Esophagus mucosa (tissue), 1 donor: ENCODE measurements around the gene CHCHD5. TPM values are rescaled to one million over a fixed set of nuclear protein-coding genes. Genes with fewer than 3 reads are reported as not detected.
A peak's percentile ranks its signal among the peaks of the same experiment; 100 is the strongest.
"Not testable (repeated sequence)": the region's sequence is repeated elsewhere in the genome, so short reads cannot be mapped to it uniquely, and the experiment has no call there.

ENCODE experiments used
- ATAC-seq: fragments of 200-7000 bp; cut with Tn5 transposase; one replicate; pipeline ENCODE4 v1.9.1; 2020
- total RNA-seq: library from RNA; stranded (reverse); gene quantifications from one replicate; pipeline ENCODE4 v1.2.4, GENCODE V29; 2023
- donor health status: DM: yes; HTN: yes; CAD: no.

The CHCHD5 gene, protein sequence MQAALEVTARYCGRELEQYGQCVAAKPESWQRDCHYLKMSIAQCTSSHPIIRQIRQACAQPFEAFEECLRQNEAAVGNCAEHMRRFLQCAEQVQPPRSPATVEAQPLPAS
- total RNA-seq: 41.5 TPM

DNA sequence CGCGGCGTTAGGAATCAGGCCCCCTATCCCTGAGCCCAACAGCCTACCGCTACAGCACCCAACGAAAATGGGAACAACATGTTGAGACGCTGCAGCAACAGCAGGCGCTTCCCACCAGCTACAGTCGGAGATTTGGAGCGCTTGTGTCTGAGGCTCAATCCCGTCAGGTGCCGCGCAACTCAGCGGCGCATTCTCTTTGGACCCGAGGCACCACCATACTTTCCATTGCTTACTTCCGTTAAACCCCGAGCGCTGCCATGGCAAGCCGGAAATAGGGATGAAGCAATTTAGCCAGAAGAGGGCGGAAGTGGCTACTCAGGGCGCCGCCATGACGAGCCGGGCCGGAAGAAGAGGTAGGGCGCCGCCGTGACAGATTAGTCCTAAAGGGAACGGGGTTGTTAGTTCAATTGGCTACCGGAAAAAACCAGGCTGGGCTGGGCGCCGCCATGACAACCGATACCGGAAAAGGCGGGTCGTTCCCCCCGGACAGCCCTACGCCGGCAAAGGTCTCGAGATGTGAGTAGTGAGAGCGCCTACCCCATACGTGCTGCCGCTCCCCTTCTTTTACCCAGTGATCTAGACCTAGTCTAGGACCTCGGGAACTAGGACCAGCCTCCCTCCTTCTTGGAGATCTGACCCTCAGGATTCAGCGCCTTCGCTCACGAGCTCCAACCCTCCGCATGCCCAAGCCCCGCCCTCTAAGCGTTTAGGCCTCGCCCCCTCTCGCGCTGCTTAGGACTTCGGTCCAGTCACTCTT, at the start of gene CHCHD5:
Gene CHCHD5 (plus strand): TSS at position 476 of the 757 bp plus-strand sequence. CDS start 39 bp downstream, at position 515.
- ATAC-seq: peak; percentile 92

DNA sequence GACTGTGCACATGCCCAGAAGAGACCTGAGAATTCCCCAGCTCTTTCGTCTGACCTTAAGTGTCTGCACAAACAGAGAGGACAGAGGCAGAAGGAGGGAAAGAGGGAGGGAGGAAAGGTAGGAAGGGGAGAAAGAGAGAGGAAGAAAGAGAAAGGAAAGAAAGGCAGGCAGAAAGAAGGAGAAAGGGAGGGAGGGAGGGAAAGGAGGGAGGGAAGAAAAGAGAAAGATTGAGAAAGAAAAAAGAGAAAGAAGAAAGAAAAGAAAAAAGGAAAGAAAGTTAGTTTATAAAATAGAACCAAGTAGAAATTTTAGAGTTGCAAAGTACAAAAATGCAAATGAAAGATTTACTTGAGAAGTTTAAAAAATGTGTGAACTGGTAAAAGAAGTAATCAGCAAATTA, 49.6 kb upstream of the CHCHD5 start:
- ATAC-seq: no peak

DNA sequence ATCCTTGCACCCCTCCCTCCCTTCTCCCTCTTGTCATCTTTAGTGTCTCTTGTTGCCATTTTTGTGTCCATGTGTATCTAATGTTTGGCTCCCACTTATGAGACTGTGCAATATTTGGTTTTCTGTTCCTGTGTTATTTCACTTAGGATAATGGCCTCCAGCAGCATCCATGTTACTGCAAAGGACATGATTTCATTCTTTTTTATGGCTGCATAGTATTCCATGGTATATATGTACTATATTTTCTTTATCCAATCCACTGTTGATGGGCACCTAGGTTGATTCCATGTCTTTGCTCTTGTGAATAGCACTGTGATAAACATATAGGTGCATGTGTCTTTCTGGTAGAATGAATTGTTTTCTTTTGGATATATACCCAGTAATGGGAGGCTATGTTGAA, 47.7 kb upstream of the CHCHD5 start:
- not testable (repeated sequence) for ATAC-seq

DNA sequence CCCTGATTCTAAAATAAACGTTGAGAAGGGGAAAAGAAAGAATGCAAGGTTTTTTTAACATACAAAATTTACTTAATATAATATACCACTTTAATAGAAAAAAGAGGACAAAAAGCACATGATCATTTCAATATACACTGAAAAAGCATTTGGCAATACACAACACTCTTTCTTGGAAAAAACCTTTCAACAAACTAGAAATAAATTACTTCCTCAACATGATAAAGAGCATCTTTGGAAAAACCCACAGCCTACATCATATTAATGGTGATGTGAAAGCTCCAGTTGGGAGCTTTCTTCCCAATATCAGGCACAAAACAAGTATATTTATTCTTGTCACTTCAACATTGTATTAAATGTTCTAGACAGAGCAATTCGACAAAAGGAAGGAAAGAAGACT, 45.1 kb upstream of the CHCHD5 start:
- ATAC-seq: no peak

DNA sequence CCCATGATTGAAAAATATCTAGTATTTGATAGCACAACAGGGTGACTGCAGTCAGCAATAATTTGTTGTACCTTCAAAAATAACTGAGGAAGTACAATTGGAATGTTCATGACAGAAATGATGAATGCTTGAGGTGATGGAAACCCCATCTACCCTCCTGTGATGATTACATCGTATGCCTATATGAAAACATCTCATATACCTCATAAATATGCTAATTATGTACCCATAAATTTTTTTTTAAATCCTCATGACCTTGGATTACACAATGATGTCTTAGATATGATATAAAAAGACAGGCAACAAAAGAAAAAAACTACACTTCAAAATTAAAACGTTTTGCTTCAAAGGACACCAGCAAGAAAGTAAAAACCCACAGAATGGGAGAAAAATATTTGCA, 43.5 kb upstream of the CHCHD5 start:
- no peak for ATAC-seq

DNA sequence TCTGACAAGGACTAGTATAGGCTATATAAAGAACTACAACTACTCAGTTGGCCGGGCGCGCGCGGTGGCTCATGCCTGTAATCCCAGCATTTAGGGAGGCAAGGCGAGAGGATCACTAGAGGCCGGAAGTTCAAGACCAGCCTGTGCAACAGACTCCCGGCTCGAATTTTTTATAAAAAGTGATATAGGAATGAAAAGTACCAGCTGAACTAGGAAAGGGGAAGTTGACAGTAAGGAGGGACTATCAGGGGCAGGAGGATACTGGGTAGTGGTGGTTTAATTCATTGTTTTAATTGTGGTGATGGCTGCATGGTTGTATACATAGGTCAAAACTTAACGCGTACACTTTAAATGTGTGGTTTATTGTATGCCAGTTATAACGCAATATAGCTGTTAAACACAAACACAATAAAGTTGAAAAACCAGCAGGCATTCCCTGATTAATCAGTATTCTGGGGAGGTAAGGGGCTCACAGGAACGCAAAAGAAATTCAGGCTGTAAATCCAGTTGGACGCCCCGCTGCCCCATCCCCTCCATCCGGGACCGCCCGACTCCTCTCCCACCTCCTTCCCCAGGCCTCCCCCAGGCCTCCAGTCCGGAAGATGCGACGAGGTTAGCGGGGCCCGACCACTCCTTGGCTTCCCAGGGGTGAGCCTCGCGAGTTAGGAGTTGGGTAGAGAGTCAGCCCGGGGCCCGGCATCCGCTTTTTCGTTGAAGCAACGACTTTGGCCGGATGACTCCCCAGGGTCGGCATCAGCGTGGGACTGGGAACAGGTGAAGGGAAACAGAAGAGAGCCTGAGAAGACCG, 42.9 kb upstream of the CHCHD5 start:
- peak; percentile 75 for ATAC-seq

DNA sequence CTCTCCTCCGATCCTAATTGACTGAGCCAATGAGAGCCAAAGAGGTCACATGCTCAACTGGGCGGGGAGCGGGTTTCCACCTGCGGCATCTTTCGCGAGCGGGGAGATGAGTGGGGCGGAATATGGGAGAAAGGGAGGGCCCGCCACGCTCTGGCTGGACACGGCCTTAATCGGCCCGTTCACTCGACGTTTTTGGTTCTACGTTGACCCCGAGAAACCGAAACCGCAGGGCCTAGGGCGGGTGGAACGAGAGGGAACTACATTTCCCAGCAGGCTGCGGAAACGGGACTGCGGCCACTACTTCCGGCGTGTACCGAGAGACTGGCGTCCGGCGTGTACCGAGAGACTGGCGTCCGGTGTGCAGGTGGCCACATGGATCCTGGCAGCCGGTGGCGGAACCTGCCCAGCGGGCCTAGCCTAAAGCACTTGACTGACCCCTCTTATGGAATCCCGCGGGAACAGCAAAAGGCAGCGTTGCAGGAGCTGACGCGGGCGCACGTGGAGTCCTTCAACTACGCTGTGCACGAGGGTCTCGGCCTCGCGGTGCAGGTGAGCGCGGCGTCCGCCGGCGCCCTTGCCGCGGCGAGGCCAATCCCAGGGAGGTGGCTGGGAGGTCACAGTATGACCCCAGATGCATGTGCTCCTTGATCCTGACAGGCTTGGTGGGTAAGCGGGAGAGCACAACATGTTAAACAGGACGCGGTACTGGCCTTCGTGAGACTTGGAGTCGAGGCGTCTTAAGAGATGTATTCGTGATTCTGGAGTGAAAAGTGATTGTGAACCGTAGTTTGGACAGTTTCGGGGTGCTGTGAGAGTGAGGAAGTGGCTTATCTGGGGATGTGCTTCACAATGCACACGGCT, 42.1 kb upstream of the CHCHD5 start, which contains the start of gene POLR1B:
Gene POLR1B (plus strand): TSS at position 343 of the 861 bp plus-strand sequence. CDS start 30 bp downstream, at position 373.
- peak; percentile 91 for ATAC-seq

DNA sequence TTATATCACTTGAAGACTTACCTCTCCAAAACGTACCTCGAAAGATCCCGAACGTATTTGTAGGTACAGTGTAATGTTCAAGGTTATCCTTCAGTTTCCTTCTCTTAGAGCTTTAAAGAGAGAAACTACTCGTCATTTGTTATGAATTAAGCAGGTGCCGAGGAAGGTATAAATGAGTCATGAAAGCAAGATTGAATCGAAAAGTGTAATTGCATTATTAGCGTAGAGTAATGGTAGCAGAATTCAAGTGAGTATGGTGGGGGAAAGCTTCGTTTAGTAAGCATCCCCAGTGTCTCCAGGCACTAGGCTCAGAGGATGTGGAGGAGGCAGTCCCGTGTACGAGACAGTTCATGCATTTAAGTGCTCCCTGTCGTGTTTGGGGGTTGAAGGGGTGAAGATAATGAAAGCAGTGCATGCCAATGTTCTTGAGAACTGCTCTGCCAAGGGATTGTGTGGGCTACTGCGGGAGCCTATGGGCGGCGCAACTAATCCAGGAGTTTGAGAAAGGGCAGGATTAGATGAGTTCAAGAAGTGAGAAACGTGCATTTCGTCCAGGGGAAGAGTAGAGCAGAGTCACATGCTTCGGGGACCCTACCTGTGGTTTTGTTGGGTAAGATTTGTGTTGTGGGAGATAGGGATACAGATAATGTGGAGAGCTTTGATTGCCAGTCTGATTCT, 41.3 kb upstream of the CHCHD5 start:
- peak; percentile 11 for ATAC-seq

DNA sequence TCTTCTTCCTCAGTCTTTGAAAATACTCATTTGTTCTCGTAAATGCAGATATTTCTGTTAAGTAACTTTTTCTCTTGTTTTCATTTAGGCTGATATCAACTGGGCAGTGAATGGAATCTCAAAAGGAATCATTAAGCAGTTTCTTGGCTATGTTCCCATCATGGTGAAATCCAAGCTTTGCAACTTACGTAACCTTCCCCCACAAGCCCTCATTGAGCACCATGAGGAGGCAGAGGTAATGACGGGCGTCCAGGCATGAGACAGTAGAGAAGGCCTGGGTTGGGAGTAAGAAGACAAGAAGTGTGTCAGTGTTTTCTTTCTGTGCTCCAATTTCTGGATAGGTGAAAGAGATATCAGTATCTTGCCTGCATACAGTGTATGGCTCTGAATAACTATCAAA, 37.1 kb upstream of the CHCHD5 start:
- no peak for ATAC-seq

DNA sequence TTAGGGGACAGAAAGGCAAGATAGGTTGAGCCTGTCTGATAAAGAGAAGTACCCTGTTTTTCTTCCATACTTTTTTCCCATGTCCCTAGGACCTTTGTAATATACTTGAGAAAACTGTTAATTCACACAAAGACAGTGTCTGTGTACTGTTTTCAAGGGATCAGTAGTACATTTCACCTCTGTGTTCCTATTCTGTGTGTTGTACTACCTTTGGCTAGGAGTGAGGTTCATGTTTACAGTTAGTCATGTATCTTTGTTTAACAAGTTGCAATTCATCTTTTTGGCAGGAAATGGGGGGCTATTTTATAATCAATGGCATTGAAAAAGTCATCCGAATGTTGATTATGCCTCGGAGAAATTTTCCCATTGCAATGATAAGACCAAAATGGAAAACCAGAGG, 35.4 kb upstream of the CHCHD5 start:
- ATAC-seq: no peak

DNA sequence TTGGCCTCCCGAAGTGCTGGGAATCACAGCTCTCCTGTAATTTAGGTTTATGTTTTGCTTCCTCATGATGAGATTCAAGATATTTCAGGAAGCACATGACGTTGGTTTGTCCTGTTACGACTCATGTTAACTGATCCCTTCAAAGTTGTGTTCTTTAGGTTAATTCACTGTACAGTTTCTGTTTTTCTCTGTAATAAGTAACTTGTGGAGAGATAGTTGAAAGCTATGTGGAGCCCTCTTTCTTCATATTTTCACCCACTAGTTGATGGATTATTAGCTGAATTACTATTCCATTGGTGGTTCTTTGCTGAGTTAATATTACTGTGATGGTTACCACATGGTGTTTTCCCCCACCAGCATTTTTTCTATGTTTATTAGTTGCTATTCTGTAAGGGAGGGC, 18.3 kb upstream of the CHCHD5 start:
- ATAC-seq: no peak

DNA sequence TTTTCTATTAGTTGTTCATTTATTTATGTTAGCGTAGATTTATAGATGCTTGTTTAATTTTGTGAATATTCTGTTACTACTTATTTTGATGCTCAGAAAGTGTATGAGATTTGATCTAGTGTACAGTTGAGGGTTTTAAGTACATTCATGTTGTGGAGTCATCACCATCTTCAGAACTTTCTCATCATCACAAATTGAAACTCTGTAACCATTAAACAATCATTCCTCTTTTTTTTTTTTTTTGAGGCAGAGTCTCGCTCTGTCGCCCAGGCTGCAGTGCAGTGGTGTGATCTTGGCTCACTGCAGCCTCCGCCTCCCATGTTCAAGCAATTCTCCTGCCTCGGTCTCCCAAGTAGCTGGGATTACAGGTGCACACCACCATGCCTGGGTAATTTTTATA, 17.9 kb upstream of the CHCHD5 start:
- ATAC-seq: not testable (repeated sequence)

DNA sequence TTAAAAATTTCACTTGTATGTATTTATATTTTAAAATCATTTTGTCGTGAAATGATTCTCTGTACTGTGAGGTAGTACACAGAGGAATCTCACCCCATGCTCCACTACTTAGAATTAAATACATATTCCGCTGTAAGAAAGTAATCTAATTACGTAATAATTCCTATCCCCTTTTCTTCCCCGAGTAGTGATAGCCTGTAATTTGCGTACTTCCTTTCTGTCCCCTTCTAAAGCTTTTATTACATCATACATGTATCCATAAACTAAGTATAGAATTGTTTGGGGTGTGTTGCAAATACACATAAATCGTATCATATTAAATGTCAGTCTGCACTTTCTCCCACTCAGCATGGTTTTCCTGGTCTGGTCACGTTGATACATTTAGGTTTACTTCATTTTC, 12.4 kb upstream of the CHCHD5 start:
- no peak for ATAC-seq

DNA sequence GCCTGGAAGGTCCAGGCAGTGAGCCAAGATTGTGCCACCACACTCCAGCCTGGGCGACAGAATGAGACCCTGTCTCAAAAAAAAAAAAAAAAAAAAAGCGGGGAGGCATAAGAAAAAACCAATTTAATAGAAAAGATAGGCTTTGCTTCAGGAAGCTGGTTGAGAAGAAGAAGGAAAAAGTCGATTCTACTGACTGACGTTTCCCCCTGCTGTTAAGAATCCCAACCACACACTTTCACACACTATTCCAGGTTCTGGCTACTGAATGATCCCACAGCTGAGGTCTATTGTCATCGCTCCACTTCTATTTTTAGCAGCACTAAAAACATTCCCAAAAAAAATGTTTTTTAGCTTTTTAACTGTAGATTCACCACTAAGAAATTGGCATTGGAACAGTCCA, 6.7 kb upstream of the CHCHD5 start:
- ATAC-seq: no peak

DNA sequence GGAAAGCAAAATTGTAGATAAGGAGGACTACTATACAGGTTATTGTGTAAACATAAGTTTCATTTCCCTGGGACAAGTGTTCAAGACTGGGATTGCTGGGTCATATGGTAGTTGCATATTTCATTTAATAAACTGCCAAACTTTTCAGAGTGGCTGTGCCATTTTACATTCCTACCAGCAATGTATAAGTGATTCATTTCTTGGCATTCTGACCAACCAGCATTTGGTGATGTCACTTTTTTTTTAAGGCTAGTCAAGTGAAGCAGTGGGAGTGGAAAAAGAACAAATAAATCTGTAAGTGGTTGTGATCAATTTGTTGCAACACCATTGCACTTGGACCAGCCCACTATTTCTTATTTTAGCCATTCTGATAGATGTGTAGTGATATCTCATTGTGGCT, 5.2 kb upstream of the CHCHD5 start:
- peak; percentile 12 for ATAC-seq

DNA sequence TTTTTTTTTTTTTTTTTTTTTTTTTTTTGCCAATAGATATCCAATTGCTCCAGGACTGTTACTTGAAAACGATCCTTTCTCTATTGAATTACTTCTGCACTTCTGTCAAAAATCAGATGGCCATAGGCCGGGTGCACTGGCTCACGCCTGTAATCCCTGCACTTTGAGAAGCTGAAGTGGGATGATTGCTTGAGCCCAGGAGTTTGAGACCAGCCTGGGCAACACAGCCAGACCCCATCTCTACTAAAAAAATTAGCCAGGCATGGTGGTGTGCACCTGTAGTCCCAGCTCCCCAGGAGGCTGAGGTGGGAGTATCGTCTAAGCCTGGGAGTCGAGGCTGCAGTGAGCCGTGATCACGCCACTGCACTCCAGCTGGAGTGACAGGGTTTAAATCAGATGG, 4.3 kb upstream of the CHCHD5 start:
- ATAC-seq: no peak

DNA sequence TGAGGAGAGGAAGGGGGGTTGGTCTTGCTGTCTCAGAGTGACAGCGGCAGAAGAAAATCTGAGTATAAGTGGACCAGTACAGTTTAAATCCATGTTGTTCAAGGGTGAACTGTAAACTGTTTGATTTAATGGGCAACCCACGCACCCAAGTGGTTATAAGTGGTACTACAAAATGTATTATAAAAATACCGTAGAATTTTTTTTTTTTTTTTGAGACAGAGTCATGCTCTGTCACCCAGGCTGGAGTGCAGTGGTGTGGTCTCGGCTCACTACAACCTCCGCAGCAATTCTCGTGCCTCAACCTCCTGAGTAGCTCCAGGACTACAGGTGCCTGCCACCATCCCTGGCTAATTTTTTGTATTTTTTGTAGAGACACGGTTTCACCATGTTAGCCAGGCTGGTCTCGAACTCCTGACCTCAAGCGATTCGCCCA, 2.1 kb upstream of the CHCHD5 start:
- ATAC-seq: peak; percentile 28

DNA sequence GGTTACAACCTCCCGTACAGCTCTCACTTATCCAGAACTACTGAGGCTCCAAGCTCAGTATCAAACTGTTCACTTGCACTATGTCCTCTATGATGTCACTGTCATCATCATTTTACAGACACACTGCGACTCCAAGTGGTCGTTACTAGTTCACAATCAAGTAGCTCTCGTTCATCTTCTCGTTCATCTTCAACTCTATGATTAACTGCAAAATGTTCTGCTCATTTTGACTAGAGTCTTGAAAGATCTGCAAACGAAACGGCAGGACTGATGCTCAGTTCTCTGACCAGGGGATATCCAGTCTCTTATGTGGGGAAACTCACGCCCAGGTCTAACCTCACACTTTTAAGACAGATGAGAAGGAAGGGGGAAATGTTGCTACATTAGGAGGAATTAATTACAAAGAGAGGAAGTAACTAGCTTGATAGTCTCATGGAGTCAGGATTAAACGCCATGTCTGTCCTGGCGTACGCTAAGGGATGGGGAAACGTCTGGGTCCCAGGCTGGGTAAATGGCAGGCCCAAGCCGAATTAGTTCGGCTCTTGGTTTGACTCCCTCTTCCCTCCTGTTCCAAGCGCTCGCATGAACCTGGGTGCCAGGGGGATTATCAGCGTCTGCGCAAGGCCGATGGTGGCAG, 794 bp upstream of the CHCHD5 start:
- ATAC-seq: no peak

DNA sequence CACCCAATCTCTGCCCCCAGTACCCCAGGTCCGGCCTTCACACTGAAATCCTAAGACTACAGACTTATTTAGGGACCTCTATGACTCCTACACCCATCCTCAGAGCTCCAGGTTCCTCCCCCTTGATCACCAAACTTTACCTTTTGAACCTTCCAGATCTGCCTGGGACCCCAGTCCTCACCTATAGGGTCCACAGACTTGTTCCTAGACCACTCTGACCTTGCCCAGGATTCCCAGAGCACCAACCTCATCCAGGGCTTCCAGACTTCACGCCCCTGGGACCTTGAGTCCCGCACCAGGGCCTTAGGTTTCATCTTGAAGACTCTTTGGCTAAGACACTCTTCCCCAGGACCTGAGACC, 462 bp downstream of the CHCHD5 start:
- ATAC-seq: no peak

DNA sequence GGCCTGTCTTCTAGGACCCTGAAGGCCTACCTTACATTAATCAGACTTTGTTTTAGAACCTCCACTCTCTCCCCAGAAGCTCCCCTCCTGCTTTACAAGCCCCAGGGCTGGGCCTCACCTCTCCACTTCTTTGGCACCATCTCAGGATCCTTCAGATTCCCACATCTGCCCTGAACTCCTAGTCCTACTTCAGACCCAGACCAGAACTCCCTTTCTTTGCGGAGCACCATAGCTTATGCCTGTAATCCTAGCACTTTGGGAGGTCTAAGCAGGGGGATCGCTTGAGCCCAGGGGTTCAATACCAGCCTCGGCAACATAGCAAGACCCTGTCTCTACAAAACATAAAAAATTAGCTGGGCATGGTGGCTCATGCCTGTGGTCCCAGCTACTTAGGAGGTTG, 991 bp downstream of the CHCHD5 start:
- no peak for ATAC-seq

DNA sequence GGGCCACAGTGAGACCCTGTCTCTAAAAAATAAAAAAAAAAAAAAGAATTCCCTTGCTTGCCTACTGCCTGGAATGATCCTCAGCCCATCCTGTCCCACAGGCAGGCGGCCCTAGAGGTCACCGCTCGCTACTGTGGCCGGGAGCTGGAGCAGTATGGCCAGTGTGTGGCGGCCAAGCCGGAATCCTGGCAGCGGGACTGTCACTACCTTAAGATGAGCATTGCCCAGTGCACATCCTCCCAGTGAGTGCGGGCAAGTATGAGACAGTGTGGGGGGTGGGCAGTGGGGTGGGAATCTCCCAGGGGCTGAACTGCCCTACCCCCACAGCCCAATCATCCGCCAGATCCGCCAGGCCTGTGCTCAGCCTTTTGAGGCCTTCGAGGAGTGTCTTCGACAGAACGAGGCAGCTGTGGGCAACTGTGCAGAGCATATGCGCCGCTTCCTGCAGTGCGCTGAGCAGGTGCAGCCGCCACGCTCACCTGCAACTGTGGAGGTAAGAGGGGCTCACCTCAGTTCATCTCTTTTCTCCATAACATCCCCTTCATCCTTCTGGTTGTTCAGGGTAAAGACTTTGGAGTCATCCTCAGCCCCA, 1.6 kb downstream of the CHCHD5 start:
- no peak for ATAC-seq
